Gastroesophageal sphincter (tissue), 4 donors: ENCODE measurements around the gene SPOCD1. TPM values are rescaled to one million over a fixed set of nuclear protein-coding genes. Genes with fewer than 3 reads are reported as not detected.

Experiments
- ATAC-seq: fragments of 150-250 bp; one replicate; pipeline ENCODE4 v1.9.1; 2016; ENCODE audit warnings: mild to moderate bottlenecking, moderate library complexity
- H3K27ac ChIP-seq, 4 donors: fragments of 200-600 bp; sonication (generic) in 3 of 4; 1 replicate in 3 of 4; 2 replicates in 1 of 4; pipeline ENCODE4 v1.5.1; 2016 to 2019
- H3K27me3 ChIP-seq: fragments of 200-600 bp; sonication (generic); one replicate; pipeline ENCODE4 v1.5.1; 2019
- H3K36me3 ChIP-seq, 2 donors: fragments of 200-600 bp; sonication (generic); one replicate each; pipeline ENCODE4 v1.5.1; 2019; ENCODE audit warnings: control low read depth in 1 of 2
- H3K4me1 ChIP-seq, 3 donors: fragments of 200-600 bp; sonication (generic); 1 replicate in 2 of 3; 2 replicates in 1 of 3; pipeline ENCODE4 v1.5.1; 2016 to 2019; ENCODE audit warnings: control low read depth in 2 of 3
- H3K4me3 ChIP-seq, 2 donors: fragments of 200-600 bp; sonication (generic); one replicate each; pipeline ENCODE4 v1.5.1; 2019; ENCODE audit warnings: mild to moderate bottlenecking in 1 of 2, moderate library complexity in 1 of 2
- H3K9me3 ChIP-seq, 3 donors: fragments of 200-600 bp; sonication (generic); one replicate each; pipeline ENCODE4 v1.5.1; 2017 to 2019; ENCODE audit warnings: control low read depth in 2 of 3
- EP300 ChIP-seq: sonication (generic); formaldehyde crosslinking; IDR thresholded peaks from one replicate; pipeline ENCODE4 v1.6.1; 2017; ENCODE audit warnings: antibody characterized with exemption, mild to moderate bottlenecking
- POLR2A ChIP-seq, 2 donors: fragments of 450-650 bp; IDR thresholded peaks; one replicate each; pipeline ENCODE4 v1.6.1; 2017; ENCODE audit warnings: antibody characterized with exemption in 2 of 2, mild to moderate bottlenecking in 2 of 2, moderate library complexity in 1 of 2
- POLR2AphosphoS5 ChIP-seq: sonication (generic); formaldehyde crosslinking; IDR thresholded peaks from one replicate; pipeline ENCODE4 v1.6.1; 2017; ENCODE audit warnings: antibody characterized with exemption
- WGBS, 2 donors: methylation state at CpG; one replicate each; pipeline ENCODE4 v1.1.5; 2018; ENCODE audit warnings: low coverage in 1 of 2; 5-methylcytosine and 5-hydroxymethylcytosine counted together
- total RNA-seq, 4 donors: library from RNA; depleted of rRNA; stranded (reverse); fragments of >200 nt; gene quantifications; one replicate each; pipeline ENCODE4 v1.1.0, GENCODE V29; 2016
- TF ChIP-seq, protein P1 (sequence below), 4 experiments: fragments of 200-600 bp in 2 of 4; fragments of 450-650 bp in 2 of 4; sonication (generic) in 1 of 4; IDR thresholded peaks; one replicate each; pipeline ENCODE4 v1.5.1; 2017 to 2019; ENCODE audit warnings: antibody characterized with exemption in 4 of 4, mild to moderate bottlenecking in 2 of 4, moderate library complexity in 2 of 4

Gene SPOCD1
- total RNA-seq, 4 donors from 2014 or later = 0.27 to 1.6 (median 1.3) TPM; not detected in 1

DNA sequence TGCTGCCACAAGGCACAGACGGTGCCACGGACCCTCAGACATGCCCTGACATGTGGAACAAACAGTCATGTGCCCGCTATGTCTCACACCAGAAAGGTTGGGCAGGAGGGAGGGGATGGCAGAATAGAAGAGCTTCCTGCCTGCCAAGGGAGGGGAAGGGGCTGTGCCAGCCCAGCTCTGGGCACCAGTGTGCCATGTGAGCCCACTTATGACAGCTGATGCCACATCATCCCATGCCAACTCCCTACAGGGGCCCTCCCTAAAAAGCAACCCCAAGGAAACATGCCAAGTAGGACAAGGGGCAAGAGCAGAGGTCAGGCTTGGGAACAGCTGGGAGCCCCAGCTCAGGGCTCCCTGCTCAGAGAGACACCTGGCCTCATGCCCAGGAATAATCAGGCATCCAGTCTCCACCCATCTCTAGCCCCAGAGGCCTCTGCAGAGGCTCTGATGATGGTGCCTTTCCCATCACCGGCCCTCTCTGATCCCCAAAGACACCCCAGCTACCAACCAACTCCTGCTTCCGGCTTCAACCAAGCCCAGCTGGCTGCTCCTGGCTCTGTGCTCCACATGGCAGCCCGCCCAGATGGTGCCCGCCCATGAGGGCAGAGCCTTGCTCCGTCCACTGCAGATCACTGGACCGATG, 62.0 kb downstream of the SPOCD1 start:
- H3K4me3 ChIP-seq = no peak overlapping the region
- no peak for TF ChIP-seq EP300
- TF ChIP-seq, protein P1, sequence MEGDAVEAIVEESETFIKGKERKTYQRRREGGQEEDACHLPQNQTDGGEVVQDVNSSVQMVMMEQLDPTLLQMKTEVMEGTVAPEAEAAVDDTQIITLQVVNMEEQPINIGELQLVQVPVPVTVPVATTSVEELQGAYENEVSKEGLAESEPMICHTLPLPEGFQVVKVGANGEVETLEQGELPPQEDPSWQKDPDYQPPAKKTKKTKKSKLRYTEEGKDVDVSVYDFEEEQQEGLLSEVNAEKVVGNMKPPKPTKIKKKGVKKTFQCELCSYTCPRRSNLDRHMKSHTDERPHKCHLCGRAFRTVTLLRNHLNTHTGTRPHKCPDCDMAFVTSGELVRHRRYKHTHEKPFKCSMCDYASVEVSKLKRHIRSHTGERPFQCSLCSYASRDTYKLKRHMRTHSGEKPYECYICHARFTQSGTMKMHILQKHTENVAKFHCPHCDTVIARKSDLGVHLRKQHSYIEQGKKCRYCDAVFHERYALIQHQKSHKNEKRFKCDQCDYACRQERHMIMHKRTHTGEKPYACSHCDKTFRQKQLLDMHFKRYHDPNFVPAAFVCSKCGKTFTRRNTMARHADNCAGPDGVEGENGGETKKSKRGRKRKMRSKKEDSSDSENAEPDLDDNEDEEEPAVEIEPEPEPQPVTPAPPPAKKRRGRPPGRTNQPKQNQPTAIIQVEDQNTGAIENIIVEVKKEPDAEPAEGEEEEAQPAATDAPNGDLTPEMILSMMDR (IDR thresholded peaks at IDR 0.05) = no peak
- TF ChIP-seq POLR2A (IDR thresholded peaks at IDR 0.05) = no peak
- TF ChIP-seq POLR2AphosphoS5 = no peak
- H3K36me3 ChIP-seq = no peaks in the 10 kb centered on the region
- H3K27ac ChIP-seq = no peak overlapping the region
- peak; percentile 45 for ATAC-seq
- peaks cover 5% of the 10 kb centered on the region for H3K27me3 ChIP-seq
- H3K4me1 ChIP-seq = peaks cover 0 to 14% (median 9%) of the 10 kb centered on the region in 3 donors
- no peaks in the 10 kb centered on the region for H3K9me3 ChIP-seq
- 60 to 80% methylated on average over 1 to 2 of the region's 9 CpGs for WGBS, 2 donors

DNA sequence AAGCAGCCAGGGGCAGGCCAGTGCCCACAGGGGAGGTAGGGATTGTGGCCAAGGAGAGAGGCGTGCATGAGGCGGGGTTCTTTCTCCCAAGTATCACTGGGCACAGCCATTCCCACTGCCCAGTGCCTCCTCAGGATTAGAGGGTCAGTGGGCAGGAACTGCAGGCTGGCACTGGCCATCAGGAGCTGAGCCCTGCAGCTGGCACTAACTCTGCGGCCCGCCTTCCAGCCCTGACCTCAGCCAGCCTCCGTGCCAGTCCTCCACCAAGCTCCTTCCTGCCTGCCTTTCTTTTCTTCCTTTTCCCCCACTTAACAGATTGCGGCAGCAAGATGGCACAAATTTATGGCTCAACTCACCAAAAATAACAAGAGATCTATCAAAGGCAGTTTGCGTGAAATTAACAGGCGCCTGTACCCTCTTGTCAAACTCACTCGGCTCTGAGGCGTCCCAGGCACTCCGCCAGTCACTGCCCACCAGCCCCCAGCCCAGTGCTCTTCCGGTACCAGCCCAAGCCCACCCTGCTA, 62.8 kb downstream of the SPOCD1 start:
- Histone ChIP-seq H3K27ac (no peak overlapping the region), H3K27me3 (peaks cover 5% of the 10 kb centered on the region), H3K36me3 (no peaks in the 10 kb centered on the region), H3K4me3 (no peak overlapping the region), H3K4me1 (peaks cover 0 to 14% (median 9%) of the 10 kb centered on the region in 3 donors), H3K9me3 (no peaks in the 10 kb centered on the region)
- 74% methylated on average over 9 of the region's 12 CpGs; no CpG with 5 or more reads in 1 of the 2 donors for WGBS, 2 donors
- no peak for ATAC-seq
- TF ChIP-seq POLR2AphosphoS5 (no peak), EP300 (no peak), POLR2A (IDR thresholded peaks at IDR 0.05) (no peak)
- TF ChIP-seq, protein P1 (IDR thresholded peaks at IDR 0.05) = no peak

DNA sequence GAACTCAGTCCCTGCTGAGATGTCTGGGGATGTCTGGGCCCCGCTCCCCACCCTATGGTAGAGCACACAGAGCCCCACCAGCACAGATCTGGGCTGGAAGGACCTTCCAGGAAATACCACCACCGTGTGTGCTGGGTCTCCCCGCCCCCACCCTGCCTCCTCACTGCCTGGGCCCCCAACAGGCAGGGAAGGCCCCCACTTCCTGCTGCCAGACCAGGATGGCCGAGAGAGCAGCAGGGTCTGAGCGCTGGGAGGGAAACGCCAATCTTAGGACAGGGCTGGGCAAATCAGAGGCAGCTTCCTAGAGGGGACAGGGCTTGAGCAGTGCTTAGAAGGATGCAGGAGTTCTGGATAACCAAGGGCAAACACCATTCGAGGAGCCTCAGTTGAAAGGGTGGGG, 63.6 kb downstream of the SPOCD1 start:
- Histone ChIP-seq H3K9me3 (no peaks in the 10 kb centered on the region), H3K4me3 (no peak overlapping the region), H3K4me1 (peaks cover 0 to 14% (median 9%) of the 10 kb centered on the region in 3 donors), H3K27me3 (peaks cover 5% of the 10 kb centered on the region), H3K27ac (no peak overlapping the region), H3K36me3 (no peaks in the 10 kb centered on the region)
- TF ChIP-seq EP300 (no peak), POLR2A (IDR thresholded peaks at IDR 0.05) (no peak), POLR2AphosphoS5 (no peak)
- TF ChIP-seq, protein P1 (IDR thresholded peaks at IDR 0.05) = no peak
- no peak for ATAC-seq
- WGBS, 2 donors = 52 to 68% methylated on average over 2 to 3 of the region's 7 CpGs

DNA sequence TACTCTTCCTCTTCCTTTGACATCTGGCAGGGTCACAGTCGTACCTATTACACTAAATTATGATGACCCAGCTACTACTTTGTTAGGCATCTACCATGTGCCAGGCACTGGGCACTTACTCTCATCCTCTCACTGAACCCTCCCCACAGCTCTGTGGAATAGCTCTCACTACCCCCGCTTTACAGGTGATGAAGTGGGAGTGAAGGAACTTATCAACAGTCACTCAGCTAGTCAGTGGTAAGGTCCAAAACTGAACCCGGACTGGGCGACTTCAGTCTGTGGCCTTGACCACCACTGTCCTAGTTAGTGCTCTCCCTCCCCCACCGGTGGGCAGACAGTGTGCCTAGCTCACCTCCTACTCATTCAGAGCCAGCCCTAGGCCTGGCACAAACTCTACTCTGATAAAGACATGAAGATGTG, 64.0 kb downstream of the SPOCD1 start:
- TF ChIP-seq EP300 (no peak), POLR2A (IDR thresholded peaks at IDR 0.05) (no peak), POLR2AphosphoS5 (no peak)
- TF ChIP-seq, protein P1 (IDR thresholded peaks at IDR 0.05) = no peak
- WGBS, 2 donors = 67 to 70% methylated on average over 1 of the region's 5 CpGs
- no peaks in the 10 kb centered on the region for H3K36me3 ChIP-seq
- no peaks in the 10 kb centered on the region for H3K9me3 ChIP-seq
- ATAC-seq = no peak
- no peak overlapping the region for H3K4me3 ChIP-seq
- H3K27ac ChIP-seq = no peak overlapping the region
- peaks cover 5% of the 10 kb centered on the region for H3K27me3 ChIP-seq
- H3K4me1 ChIP-seq = peaks cover 0 to 17% (median 9%) of the 10 kb centered on the region in 3 donors
